Measurements from ENCODE around the gene NTNG1.

NTNG1 gene

DNA sequence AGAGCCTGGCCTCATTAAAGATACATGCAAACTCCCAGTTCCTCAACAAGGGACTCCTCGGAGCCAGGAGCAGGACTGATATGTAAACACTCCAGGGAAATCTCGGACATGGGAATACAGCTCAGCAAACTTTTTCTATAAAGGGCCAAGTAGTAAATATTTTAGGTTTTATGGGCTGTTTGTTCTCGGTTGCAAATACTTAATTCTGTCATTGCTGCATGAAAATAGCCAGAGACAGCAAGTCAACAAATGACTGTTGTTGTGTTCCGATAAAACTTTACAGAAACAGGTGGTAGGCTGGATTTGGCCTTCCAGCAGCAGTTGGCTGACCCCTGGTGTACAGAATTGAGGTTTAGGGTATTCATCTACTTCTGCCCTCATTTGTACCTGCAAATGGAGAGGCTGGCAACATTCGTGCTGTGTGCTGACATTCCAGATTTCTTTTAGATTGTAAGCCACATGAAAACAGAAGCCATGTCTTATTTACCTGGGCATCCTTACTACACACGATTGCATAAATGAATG is 360.3 kb downstream of the NTNG1 start:
- Histone ChIP-seq H3K79me2 (ENCODE audit: insufficient read depth, low read depth) (no peaks in the 10 kb centered on the region), H3K27me3 (ENCODE audit: insufficient read depth, low read depth) (no peaks in the 10 kb centered on the region), H4K20me1 (ENCODE audit: insufficient read depth) (no peaks in the 10 kb centered on the region), H3K9ac (no peak overlapping the region), H3K4me3 (IDR thresholded peaks at IDR 0.05; ENCODE audit: insufficient read depth, low read depth, low read length) (no peak overlapping the region), H3K4me2 (no peak overlapping the region), H2AFZ (ENCODE audit: low read depth) (no peak overlapping the region), H3K4me1 (ENCODE audit: low read depth, poor library complexity, severe bottlenecking) (peaks cover 29% of the 10 kb centered on the region), H3K36me3 (ENCODE audit: insufficient read depth) (no peaks in the 10 kb centered on the region), H3K27ac (no peak overlapping the region)
- no peak for TF ChIP-seq CTCF (conservative IDR thresholded peaks at IDR 0.05; ENCODE audit: low read depth, low read length)

GRCh38 chr1:107510347-107510746 is 369.5 kb downstream of the NTNG1 start:
- no peak overlapping the region for H3K9ac ChIP-seq

GRCh38 chr1:107512836-107513235 is 372.0 kb downstream of the NTNG1 start:
- TF ChIP-seq CTCF (conservative IDR thresholded peaks at IDR 0.05; ENCODE audit: low read depth, low read length), result no peak
- Histone ChIP-seq H3K79me2 (ENCODE audit: insufficient read depth, low read depth) (no peaks in the 10 kb centered on the region), H3K4me2 (no peak overlapping the region), H3K4me3 (IDR thresholded peaks at IDR 0.05; ENCODE audit: insufficient read depth, low read depth, low read length) (no peak overlapping the region), H3K27ac (no peak overlapping the region), H3K4me1 (ENCODE audit: low read depth, poor library complexity, severe bottlenecking) (no peaks in the 10 kb centered on the region), H3K27me3 (ENCODE audit: insufficient read depth, low read depth) (no peaks in the 10 kb centered on the region), H4K20me1 (ENCODE audit: insufficient read depth) (no peaks in the 10 kb centered on the region), H2AFZ (ENCODE audit: low read depth) (no peak overlapping the region), H3K9ac (no peak overlapping the region), H3K36me3 (ENCODE audit: insufficient read depth) (no peaks in the 10 kb centered on the region)

More at GRCh38 chr1:107510347-107510746, 369.5 kb downstream of the NTNG1 start:
- no peaks in the 10 kb centered on the region for H3K36me3 ChIP-seq (ENCODE audit: insufficient read depth)
- no peaks in the 10 kb centered on the region for H4K20me1 ChIP-seq (ENCODE audit: insufficient read depth)
- no peak overlapping the region for H2AFZ ChIP-seq (ENCODE audit: low read depth)
- H3K27ac ChIP-seq, result no peak overlapping the region
- no peaks in the 10 kb centered on the region for H3K27me3 ChIP-seq (ENCODE audit: insufficient read depth, low read depth)
- no peak for TF ChIP-seq CTCF (conservative IDR thresholded peaks at IDR 0.05; ENCODE audit: low read depth, low read length)
- no peaks in the 10 kb centered on the region for H3K79me2 ChIP-seq (ENCODE audit: insufficient read depth, low read depth)
- no peak overlapping the region for H3K4me3 ChIP-seq (IDR thresholded peaks at IDR 0.05; ENCODE audit: insufficient read depth, low read depth, low read length)
- no peak overlapping the region for H3K4me2 ChIP-seq
- no peaks in the 10 kb centered on the region for H3K4me1 ChIP-seq (ENCODE audit: low read depth, poor library complexity, severe bottlenecking)

- no peak overlapping the region for H3K9ac ChIP-seq
- H3K27me3 ChIP-seq (ENCODE audit: insufficient read depth, low read depth), result no peaks in the 10 kb centered on the region
- H2AFZ ChIP-seq (ENCODE audit: low read depth), result no peak overlapping the region
- no peaks in the 10 kb centered on the region for H3K79me2 ChIP-seq (ENCODE audit: insufficient read depth, low read depth)
- no peaks in the 10 kb centered on the region for H4K20me1 ChIP-seq (ENCODE audit: insufficient read depth)
- H3K27ac ChIP-seq, result no peak overlapping the region
- H3K36me3 ChIP-seq (ENCODE audit: insufficient read depth), result no peaks in the 10 kb centered on the region
- H3K4me3 ChIP-seq (IDR thresholded peaks at IDR 0.05; ENCODE audit: insufficient read depth, low read depth, low read length), result no peak overlapping the region
- H3K4me1 ChIP-seq (ENCODE audit: low read depth, poor library complexity, severe bottlenecking), result no peaks in the 10 kb centered on the region
- no peak overlapping the region for H3K4me2 ChIP-seq
- TF ChIP-seq CTCF (conservative IDR thresholded peaks at IDR 0.05; ENCODE audit: low read depth, low read length), result no peak
Observed at GRCh38 chr1:107514841-107515240, 374.0 kb downstream of the NTNG1 start.
